ENCODE measurements around the gene NFIB.

DNA sequence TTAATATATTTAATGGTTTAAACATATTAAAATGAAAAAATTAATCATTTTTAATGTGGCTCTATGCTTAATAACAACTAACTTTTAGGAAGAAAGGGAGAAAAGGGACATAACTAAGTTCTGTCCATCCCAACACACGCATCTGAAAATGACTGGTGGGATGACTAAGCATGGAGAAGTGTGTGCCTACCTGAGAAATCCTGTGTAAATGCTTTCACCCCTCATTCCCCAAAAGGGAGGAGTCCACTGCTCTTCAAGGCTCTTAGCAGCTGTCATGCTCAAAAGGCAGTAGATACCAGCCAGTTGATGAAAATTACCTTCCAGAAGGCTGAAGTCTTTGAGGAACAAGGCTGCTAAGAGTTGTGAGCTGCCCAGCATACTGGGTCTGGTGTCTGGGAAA is 130.9 kb downstream of the NFIB start:
- TF ChIP-seq, protein P1, sequence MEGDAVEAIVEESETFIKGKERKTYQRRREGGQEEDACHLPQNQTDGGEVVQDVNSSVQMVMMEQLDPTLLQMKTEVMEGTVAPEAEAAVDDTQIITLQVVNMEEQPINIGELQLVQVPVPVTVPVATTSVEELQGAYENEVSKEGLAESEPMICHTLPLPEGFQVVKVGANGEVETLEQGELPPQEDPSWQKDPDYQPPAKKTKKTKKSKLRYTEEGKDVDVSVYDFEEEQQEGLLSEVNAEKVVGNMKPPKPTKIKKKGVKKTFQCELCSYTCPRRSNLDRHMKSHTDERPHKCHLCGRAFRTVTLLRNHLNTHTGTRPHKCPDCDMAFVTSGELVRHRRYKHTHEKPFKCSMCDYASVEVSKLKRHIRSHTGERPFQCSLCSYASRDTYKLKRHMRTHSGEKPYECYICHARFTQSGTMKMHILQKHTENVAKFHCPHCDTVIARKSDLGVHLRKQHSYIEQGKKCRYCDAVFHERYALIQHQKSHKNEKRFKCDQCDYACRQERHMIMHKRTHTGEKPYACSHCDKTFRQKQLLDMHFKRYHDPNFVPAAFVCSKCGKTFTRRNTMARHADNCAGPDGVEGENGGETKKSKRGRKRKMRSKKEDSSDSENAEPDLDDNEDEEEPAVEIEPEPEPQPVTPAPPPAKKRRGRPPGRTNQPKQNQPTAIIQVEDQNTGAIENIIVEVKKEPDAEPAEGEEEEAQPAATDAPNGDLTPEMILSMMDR (IDR thresholded peaks at IDR 0.05 in 2 of 3, conservative IDR thresholded peaks at IDR 0.05 in 1 of 3; ENCODE audit: control insufficient read depth in 2 of 3, extremely low read depth in 1 of 3, insufficient read depth in 1 of 3, low read depth in 3 of 3, low read length in 3 of 3): no peak
- TF ChIP-seq TCF12 (IDR thresholded peaks at IDR 0.05; ENCODE audit: low read depth, low read length): no peak

All from GM12878 (cell line).